Immature natural killer cell (primary cell): ENCODE data around the gene UBE2V1. TPM values are rescaled to one million over a fixed set of nuclear protein-coding genes. Genes with fewer than 3 reads are reported as not detected.
A peak's percentile ranks its signal among the peaks of the same experiment; 100 is the strongest.
"Not testable (repeated sequence)": the region's sequence is repeated elsewhere in the genome, so short reads cannot be mapped to it uniquely, and the experiment has no call there.

Source experiments
- DNase-seq, 3 donors: peaks; one replicate each; pipeline ENCODE4 v3.0.0; 2022; ENCODE audit warnings: mixed read lengths in 1 of 3
- H3K27ac Mint-ChIP-seq, 6 donors: one replicate each; pipeline ENCODE4 v1.8.0; 2020; ENCODE audit warnings: mixed read lengths in 6 of 6, mild to moderate bottlenecking in 5 of 6, inconsistent platforms in 4 of 6, moderate library complexity in 3 of 6
- H3K27me3 Mint-ChIP-seq, 3 donors: one replicate each; pipeline ENCODE4 v1.8.0; 2020 to 2021; ENCODE audit warnings: low read depth in 3 of 3, mild to moderate bottlenecking in 3 of 3, mixed read lengths in 3 of 3, moderate library complexity in 3 of 3, inconsistent platforms in 1 of 3
- H3K36me3 Mint-ChIP-seq, 3 donors: one replicate each; pipeline ENCODE4 v1.8.0; 2020; ENCODE audit warnings: mixed read lengths in 3 of 3, inconsistent platforms in 2 of 3, mild to moderate bottlenecking in 2 of 3
- H3K4me1 Mint-ChIP-seq, 2 donors: one replicate each; pipeline ENCODE4 v1.8.0; 2020; ENCODE audit warnings: inconsistent platforms in 2 of 2, mild to moderate bottlenecking in 2 of 2, mixed read lengths in 2 of 2, moderate library complexity in 1 of 2
- H3K4me3 Mint-ChIP-seq, 5 donors: one replicate each; pipeline ENCODE4 v1.8.0; 2020; ENCODE audit warnings: mild to moderate bottlenecking in 5 of 5, mixed read lengths in 5 of 5, inconsistent platforms in 3 of 5, moderate library complexity in 3 of 5
- H3K9me3 Mint-ChIP-seq, 6 donors: one replicate each; pipeline ENCODE4 v1.8.0; 2020; ENCODE audit warnings: mild to moderate bottlenecking in 6 of 6, mixed read lengths in 6 of 6, inconsistent platforms in 4 of 6, moderate library complexity in 3 of 6
- polyA plus RNA-seq, 3 donors: library from polyadenylated mRNA; unstranded; fragments of 300-500 nt; fragmentation: Illumina TruSeq; gene quantifications; one replicate each; pipeline ENCODE4 v1.2.3, GENCODE V29; 2021

UBE2V1 gene
- polyA plus RNA-seq, 3 donors from 2014 or later = 112 to 189 (median 185) TPM

DNA sequence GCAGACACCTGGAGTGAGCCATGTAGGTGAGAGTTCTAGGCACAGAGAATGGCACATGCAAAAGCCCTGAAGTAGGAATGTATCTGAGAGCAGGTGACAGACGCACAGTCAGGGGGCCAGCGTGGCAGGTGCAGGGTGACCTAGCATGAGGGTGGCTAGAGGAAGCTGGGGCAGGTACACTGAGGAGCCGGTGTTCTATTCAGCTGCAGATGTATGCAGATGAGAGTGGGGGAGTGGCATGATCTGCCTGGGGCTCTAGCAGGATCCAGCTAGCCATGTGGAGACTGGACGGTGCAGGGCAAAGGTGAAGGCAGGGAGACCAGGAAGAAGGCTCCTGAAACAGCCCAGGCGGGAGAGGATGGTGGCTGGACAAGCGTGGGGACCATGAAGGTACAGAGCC lies 29.9 kb upstream of the UBE2V1 start:
- peak overlapping the region in 3 of 6 donors; percentile 8 to 68 (median 60) for H3K27ac Mint-ChIP-seq
- H3K9me3 Mint-ChIP-seq = no peaks in the 10 kb centered on the region
- H3K27me3 Mint-ChIP-seq = peaks cover 0 to 3% (median 2%) of the 10 kb centered on the region in 3 donors
- H3K36me3 Mint-ChIP-seq = peaks cover 6 to 7% (median 6%) of the 10 kb centered on the region in 3 donors
- peaks cover 42 to 46% of the 10 kb centered on the region in 2 donors for H3K4me1 Mint-ChIP-seq
- no peak overlapping the region for H3K4me3 Mint-ChIP-seq
- DNase-seq = no peak

DNA sequence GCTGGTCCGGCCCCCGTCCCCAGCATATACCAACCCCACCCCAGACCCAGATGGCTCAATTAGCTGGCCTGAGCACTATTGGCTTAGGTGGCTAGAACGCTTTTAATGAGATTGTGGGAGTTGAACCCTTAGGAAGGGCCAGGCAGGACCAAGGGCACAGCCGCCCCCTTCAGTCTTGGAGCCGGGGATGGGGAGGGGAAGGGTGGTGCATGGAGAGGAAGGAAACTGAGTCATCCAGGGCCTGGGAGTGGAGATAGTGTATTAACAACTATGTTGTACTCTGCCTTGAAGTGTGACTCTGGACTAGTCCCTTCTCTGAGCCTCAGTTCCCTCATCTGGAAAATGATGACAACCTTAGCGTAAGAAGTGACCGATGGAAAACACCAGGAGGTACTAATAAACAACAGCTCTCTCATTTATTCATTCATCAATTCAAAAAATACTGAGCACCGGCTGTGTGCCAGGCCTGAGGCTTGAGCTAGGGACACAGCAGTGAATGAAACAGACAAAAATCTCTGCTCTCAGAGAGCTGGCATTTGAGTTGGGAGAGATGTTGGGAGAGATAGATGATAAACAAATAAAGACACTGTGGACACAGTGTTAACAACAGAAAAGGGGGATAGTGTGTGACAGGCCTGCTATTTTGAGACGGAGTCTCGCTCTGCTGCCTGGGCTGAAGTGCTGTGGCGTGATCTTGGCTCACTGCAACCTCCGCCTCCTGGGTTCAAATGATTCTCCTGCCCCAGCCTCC lies 29.0 kb upstream of the UBE2V1 start:
- Mint-ChIP-seq H3K4me3 (no peak overlapping the region), H3K27me3 (peaks cover 0 to 3% (median 2%) of the 10 kb centered on the region in 3 donors), H3K27ac (peak overlapping the region in 1 of 6 donors; percentile 53), H3K9me3 (no peaks in the 10 kb centered on the region), H3K36me3 (peaks cover 7 to 11% (median 9%) of the 10 kb centered on the region in 3 donors), H3K4me1 (peaks cover 36 to 44% of the 10 kb centered on the region in 2 donors)
- no peak for DNase-seq

DNA sequence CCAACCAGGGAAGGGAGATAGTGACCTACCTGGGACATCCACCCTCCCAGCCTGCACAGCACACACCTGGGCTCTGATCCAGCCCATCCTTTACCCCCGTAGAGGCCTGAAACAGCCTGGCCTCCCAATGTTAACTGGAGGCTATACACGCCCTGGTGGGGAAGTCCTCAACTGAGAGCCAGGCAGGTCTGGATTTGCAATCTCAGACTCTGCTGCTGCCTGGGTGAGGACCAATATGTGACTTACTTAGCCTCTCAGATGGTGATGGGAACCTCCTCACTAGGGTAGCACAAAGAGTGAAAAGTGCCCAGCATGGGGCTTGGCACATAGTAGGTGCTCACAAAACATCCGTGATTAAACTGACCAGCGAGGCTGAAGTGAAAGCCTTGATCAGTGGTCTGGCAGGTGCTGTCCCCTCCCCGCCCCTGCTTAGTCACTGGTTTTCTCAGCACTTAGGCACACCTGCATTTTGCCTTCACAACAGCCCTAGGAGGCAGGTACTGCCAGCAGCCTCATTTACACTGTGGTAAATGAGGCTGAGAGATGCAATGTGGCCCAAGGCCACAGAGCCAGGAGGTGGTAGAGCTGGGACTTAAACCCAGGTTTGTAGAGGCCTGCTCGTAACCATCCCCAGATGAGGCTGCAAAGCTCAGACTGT lies 28.2 kb upstream of the UBE2V1 start:
- Mint-ChIP-seq H3K36me3 (peaks cover 7 to 11% (median 9%) of the 10 kb centered on the region in 3 donors), H3K27me3 (peaks cover 0 to 3% (median 2%) of the 10 kb centered on the region in 3 donors), H3K4me1 (peaks cover 28 to 37% of the 10 kb centered on the region in 2 donors), H3K4me3 (no peak overlapping the region), H3K9me3 (no peaks in the 10 kb centered on the region), H3K27ac (peak overlapping the region in 1 of 6 donors; percentile 7)
- no peak for DNase-seq

DNA sequence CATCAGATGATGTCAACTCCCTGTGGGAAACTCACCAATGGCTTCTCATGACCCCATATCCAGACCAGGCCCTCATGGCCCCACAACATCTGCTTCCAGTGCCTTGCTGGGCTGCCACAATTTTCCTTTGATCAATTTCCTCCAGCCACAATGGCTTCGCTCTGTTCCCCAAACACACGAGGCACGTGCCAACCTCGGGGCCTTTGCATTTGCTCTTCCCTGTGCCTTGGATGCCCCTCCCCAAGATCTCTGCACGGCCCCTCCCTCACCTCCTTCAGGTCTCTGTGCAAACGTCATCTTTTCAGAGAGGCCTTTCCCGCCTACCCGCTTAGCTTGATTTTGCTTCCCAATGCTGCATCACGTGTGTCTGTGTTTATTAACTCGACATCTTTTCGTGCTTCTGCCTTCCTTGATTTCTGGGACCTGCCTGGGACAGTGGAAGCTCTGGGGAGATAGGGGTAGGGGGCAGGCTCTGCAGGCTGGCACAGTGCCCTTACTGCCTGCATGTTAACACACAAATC lies 27.4 kb upstream of the UBE2V1 start:
- Mint-ChIP-seq H3K4me1 (peaks cover 24 to 38% of the 10 kb centered on the region in 2 donors), H3K9me3 (no peaks in the 10 kb centered on the region), H3K27ac (peak overlapping the region in 1 of 6 donors; percentile 76), H3K4me3 (no peak overlapping the region), H3K27me3 (peaks cover 0 to 3% (median 2%) of the 10 kb centered on the region in 3 donors), H3K36me3 (peaks cover 9 to 11% (median 10%) of the 10 kb centered on the region in 3 donors)
- no peak for DNase-seq

DNA sequence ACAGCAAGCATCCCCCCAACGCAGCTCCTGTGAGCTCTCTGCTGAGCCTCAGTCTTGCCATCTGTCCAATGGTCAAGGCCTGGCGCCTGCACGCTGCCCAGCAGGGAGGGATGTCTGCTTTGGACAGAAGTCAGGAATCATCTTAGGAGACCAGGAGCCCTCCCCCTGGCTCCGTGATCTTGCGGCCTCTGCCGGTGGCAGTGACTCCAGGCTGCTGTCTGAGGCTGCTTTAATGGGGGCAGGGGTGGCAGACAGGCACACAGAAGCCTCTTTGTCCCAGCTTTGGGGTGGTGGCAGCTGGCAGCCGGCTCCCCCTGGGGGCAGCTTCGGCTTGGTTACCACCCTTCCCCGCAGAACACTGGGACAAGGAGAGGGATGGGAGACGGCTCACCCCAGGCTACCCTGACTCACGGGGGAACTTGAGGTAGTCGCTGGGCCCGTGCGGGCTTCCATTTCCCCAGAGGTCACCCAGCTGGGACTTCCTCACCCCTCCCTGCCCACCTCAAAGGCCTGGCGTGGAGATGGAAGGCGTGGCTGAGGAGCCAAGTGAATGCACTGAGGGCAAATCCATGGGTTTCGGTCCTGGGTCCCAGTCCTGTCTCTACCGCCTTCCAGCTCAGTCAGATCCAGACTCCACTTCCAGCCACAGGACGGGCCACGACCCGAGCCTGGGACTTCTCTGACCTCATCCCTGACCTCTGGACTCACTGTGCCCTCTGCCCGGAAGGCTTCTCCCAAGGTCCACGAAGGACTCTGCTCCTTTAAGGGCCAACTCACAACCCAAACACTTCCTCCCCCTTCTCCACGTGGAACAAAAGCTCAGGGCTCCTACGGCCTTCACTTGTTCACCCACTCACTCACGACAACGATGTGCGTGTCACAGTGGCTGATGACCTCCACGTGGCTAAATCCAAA lies 25.8 kb upstream of the UBE2V1 start:
- Mint-ChIP-seq H3K27me3 (peaks cover 0 to 3% (median 2%) of the 10 kb centered on the region in 3 donors), H3K9me3 (no peaks in the 10 kb centered on the region), H3K36me3 (peaks cover 9 to 11% (median 10%) of the 10 kb centered on the region in 3 donors), H3K4me1 (peaks cover 23 to 38% of the 10 kb centered on the region in 2 donors), H3K27ac (peak overlapping the region in 1 of 6 donors; percentile 8), H3K4me3 (no peak overlapping the region)
- DNase-seq = no peak

DNA sequence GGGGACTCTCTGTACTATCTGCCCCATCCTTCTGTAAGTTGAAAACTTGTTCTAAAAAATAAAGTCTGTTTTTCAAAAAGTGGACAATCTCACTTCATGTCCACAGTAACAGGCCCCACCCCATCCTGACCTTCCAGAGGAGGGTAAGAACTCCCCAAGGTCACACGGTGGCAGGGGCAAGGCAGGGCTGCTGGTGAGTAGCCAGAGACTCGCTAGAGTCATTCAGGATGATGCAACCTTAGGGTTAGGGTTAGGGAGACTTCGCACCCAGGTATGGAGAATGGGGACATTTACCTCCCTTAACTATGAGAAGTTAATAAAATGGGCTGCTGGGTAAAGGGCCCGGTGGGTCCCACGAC lies 25.1 kb upstream of the UBE2V1 start:
- peak overlapping the region in 1 of 6 donors; percentile 28 for H3K27ac Mint-ChIP-seq
- H3K36me3 Mint-ChIP-seq = peaks cover 9 to 10% (median 9%) of the 10 kb centered on the region in 3 donors
- H3K4me3 Mint-ChIP-seq = no peak overlapping the region

DNA sequence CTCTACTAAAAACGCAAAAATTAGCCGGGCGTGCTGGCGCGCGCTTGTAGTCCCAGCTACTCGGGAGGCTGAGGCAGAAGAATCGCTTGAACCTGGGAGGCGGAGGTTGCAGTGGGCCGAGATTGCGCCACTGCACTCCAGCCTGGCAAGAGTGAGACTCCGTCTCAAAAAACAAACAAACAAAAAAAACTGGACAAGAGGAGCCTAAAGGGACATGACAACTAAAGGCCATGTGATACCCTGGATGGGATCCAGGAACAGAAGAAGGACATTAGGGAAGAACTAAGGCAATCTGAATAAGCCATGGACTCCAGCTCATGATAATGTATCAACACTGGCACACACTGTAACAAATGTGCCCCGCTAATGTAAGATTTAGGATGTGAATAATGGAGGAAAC lies 24.8 kb upstream of the UBE2V1 start:
- H3K27ac Mint-ChIP-seq = peak overlapping the region in 2 of 6 donors; percentile 28 to 40
- DNase-seq, H3K9me3 Mint-ChIP-seq, H3K4me3 Mint-ChIP-seq, H3K27me3 Mint-ChIP-seq: not testable (repeated sequence)
- peaks cover 5 to 10% (median 9%) of the 10 kb centered on the region in 3 donors for H3K36me3 Mint-ChIP-seq
- peaks cover 19 to 36% of the 10 kb centered on the region in 2 donors for H3K4me1 Mint-ChIP-seq

More for the DNA sequence above, 25.1 kb upstream of the UBE2V1 start:
- H3K4me1 Mint-ChIP-seq = peaks cover 22 to 38% of the 10 kb centered on the region in 2 donors
- H3K9me3 Mint-ChIP-seq = no peaks in the 10 kb centered on the region
- H3K27me3 Mint-ChIP-seq = peaks cover 0 to 3% (median 2%) of the 10 kb centered on the region in 3 donors
- DNase-seq = no peak

DNA sequence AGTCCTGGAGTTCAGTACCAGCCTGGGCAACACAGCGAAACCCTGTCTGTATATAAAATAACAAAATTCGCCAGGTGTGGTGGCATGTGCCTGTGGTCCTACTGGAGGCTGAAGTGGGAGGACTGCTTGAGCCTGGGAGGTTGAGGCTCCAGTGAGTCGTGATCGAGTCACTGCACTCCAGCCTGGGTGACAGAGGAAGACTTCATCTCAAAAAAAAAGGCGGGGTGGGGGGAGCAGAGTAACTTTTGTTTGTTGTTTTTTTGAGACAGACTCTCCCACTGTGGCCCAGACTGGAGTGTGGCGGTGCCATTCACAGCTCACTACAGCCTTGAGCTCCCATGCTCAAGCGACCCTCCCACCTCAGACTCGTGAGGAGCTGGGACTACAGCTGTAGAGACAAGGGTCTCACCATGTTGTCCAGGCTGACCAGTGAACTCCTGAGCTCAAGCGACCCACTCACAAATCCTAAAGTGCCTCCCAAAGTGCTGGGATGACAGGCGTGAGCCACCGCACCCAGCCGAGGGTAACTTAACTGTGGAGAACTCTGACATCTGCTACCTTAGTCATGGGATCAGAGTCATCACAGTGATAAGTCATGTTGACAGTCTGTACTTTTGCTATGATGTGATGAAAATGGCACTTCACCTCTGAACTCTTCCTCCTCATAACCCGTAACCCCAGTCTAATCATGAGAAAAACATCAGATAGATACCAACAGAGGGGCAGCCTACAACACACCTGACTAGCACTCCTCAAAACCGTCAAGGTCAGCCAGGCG lies 24.1 kb upstream of the UBE2V1 start:
- H3K4me3 Mint-ChIP-seq = no peak overlapping the region
- no peak for DNase-seq
- peaks cover 0 to 3% (median 2%) of the 10 kb centered on the region in 3 donors for H3K27me3 Mint-ChIP-seq
- peaks cover 4 to 12% (median 8%) of the 10 kb centered on the region in 3 donors for H3K36me3 Mint-ChIP-seq
- no peaks in the 10 kb centered on the region for H3K9me3 Mint-ChIP-seq
- peak overlapping the region in 2 of 6 donors; percentile 18 to 37 for H3K27ac Mint-ChIP-seq
- H3K4me1 Mint-ChIP-seq = peaks cover 22 to 36% of the 10 kb centered on the region in 2 donors

DNA sequence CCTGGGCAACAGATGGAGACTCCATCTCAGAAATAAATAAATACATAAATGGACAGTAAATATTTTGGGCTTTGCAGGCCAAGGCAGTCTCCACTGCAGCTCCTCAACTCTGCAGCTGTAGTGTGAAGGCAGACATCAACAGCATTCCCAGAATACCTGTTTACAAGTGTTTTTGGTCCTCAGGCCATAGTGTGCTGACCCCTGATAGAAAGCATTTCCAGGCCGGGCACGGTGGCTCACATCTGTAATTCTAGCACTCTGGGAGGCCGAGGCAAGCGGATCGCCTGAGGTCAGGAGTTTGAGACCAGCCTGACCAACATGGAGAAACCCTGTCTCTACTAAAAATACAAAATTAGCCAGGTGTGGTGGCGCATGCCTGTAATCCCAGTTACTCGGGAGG lies 22.2 kb upstream of the UBE2V1 start:
- H3K9me3 Mint-ChIP-seq, H3K27me3 Mint-ChIP-seq, H3K4me3 Mint-ChIP-seq, H3K27ac Mint-ChIP-seq, DNase-seq: not testable (repeated sequence)
- Mint-ChIP-seq H3K36me3 (peaks cover 10 to 15% (median 13%) of the 10 kb centered on the region in 3 donors), H3K4me1 (peaks cover 17 to 27% of the 10 kb centered on the region in 2 donors)

DNA sequence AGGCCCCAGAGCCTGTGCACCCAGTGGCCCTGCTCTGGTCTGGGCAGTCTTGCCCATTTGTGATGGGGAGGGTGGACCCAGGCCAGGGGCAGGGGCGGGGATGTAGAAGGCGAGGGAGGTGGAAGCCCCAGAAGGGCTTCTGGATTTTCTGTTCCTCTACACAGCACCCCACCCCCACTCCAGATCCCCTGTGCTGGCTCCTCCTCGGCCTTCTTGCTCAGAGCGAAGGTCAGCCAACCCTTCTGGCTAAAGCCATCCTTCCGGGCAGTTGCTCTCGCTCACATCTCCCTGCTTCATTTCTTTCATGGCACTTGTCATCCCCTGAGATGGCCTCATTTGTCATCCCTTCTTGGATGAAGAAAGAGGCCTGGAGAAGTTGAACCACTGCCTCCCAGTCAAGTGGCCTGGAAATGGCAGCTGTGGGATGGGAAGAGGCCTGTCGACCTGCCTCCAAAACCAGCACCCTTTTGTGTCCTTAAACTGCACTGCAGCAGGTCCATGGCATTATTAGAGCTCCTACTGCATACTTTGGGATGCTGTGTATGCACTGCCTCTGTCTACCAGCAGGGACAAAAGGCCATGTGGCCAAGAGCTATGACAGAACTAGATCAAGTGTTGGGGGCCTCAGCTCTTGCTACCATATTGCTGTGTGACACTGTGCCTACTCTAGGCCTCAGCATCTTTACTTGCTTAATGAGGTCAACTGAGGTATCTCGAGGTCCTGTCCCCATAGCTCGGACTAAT lies 20.7 kb upstream of the UBE2V1 start:
- no peak overlapping the region for H3K4me3 Mint-ChIP-seq
- DNase-seq = no peak
- no peak overlapping the region for H3K27ac Mint-ChIP-seq
- H3K9me3 Mint-ChIP-seq = no peaks in the 10 kb centered on the region
- H3K27me3 Mint-ChIP-seq = peaks cover 0 to 2% (median 0%) of the 10 kb centered on the region in 3 donors
- peaks cover 12 to 21% of the 10 kb centered on the region in 2 donors for H3K4me1 Mint-ChIP-seq
- H3K36me3 Mint-ChIP-seq = peaks cover 9 to 18% (median 13%) of the 10 kb centered on the region in 3 donors

DNA sequence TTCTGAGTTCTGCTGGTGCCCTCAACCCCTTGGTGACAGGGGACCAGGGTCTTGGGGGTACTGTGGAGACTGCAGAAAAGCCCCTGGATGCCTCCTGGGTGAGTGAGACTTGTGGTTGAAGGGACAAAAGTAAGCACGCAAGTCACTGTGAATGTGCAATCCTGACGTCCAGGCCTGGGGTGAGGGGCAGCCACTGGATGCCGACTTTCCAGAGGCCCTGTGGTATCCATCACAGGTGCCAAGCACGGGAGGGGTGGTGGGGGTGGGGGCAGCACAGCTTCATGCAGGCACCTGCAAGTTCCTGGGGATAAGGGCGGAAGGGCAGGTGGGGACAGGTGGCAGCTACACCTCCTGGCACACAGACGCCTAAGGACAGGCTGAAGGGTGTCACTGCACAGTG lies 20.1 kb upstream of the UBE2V1 start:
- Mint-ChIP-seq H3K4me1 (peaks cover 12 to 21% of the 10 kb centered on the region in 2 donors), H3K4me3 (no peak overlapping the region), H3K27me3 (peaks cover 0 to 2% (median 0%) of the 10 kb centered on the region in 3 donors), H3K27ac (no peak overlapping the region), H3K9me3 (no peaks in the 10 kb centered on the region), H3K36me3 (peaks cover 9 to 22% (median 17%) of the 10 kb centered on the region in 3 donors)
- DNase-seq = no peak

DNA sequence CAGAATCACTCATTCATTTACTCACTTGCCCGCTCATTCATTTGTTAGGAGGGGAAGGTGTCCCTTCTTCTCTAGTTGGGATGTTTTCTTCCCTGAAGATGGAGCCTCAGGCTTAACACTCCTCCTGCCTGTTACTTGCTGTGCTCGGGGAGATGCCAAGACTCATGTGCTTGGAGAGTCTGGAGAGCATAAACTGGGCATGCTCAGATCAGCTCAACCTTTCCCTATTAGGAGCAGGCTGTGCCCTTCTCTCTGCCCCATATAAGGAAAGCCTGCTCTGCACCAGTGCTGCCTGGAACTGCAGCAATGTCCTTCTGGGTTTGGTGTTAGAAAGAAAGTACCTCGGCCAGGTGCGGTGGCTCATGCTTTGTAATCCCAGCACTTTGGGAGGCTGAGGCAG lies 18.0 kb upstream of the UBE2V1 start:
- H3K27ac Mint-ChIP-seq = peak overlapping the region in 2 of 6 donors; percentile 1 to 5
- no peaks in the 10 kb centered on the region for H3K9me3 Mint-ChIP-seq
- H3K27me3 Mint-ChIP-seq = peaks cover 0 to 3% (median 0%) of the 10 kb centered on the region in 3 donors
- H3K4me1 Mint-ChIP-seq = peaks cover 9 to 12% of the 10 kb centered on the region in 2 donors
- peaks cover 18 to 32% (median 20%) of the 10 kb centered on the region in 3 donors for H3K36me3 Mint-ChIP-seq
- H3K4me3 Mint-ChIP-seq = no peak overlapping the region
- DNase-seq = no peak
